Measurements from ENCODE around the gene CUX1.

- TF ChIP-seq CTCF (IDR thresholded peaks at IDR 0.05; ENCODE audit: low read length) (no peak), EZH2 (optimal IDR thresholded peaks at IDR 0.05; ENCODE audit: low read depth, low read length) (no peak)
These were observed 398.3 kb downstream of the CUX1 start for GRCh38 chr7:102215711-102216110.

Measured in MM.1S (cell line).